HEK293 (cell line): ENCODE results near the gene AFF3.

ENCODE experiments used
- CTCF ChIA-PET: fragments of 350-600 bp; formaldehyde crosslinking; extraction: SDS; loops from one replicate; lab custom pipeline; 2021; ENCODE audit warnings: antibody characterized with exemption; lab: Yijun Ruan, JAX
- POLR2A ChIA-PET: fragments of 300-600 bp; formaldehyde crosslinking; extraction: SDS; loops from one replicate; lab custom pipeline; 2020; ENCODE audit warnings: antibody characterized with exemption, inconsistent platforms; lab: Yijun Ruan, JAX
- H3K27ac ChIP-seq: fragments of 200-500 bp; sonication (Bioruptor generic); 2 replicates; pipeline ENCODE4 v1.5.1; 2014; ENCODE audit warnings: low read depth, low read length, control low read depth, inconsistent platforms; ENCODE audit errors: extremely low read depth
- H3K36me3 ChIP-seq, 2 experiments: fragments of 200-500 bp in 1 of 2; sonication (Bioruptor generic) in 1 of 2; 1 replicate in 1 of 2; 2 replicates in 1 of 2; pipeline ENCODE4 v1.5.1; 2014 to 2017; ENCODE audit warnings: inconsistent platforms in 2 of 2, low read length in 2 of 2; ENCODE audit not compliant: control insufficient read depth in 2 of 2, insufficient read depth in 1 of 2
- H3K4me1 ChIP-seq: fragments of 200-500 bp; sonication (Bioruptor generic); 2 replicates; pipeline ENCODE4 v1.5.1; 2014; ENCODE audit warnings: mild to moderate bottlenecking, low read length, inconsistent platforms; ENCODE audit not compliant: control insufficient read depth, insufficient read depth
- H3K4me3 ChIP-seq: 2 replicates; pipeline ENCODE4 v1.5.1; 2011; ENCODE audit warnings: low read depth, mild to moderate bottlenecking, control low read depth, low read length, moderate library complexity
- H3K9me3 ChIP-seq: fragments of 200-500 bp; sonication (Bioruptor generic); 2 replicates; pipeline ENCODE4 v1.5.1; 2014; ENCODE audit warnings: low read depth, low read length, inconsistent platforms; ENCODE audit not compliant: control insufficient read depth, insufficient read depth
- GLI4 ChIP-seq: fragments of 450-650 bp; formaldehyde crosslinking; IDR thresholded peaks from 2 replicates; pipeline ENCODE4 v1.5.1; 2016; ENCODE audit warnings: missing biosample characterization, missing genetic modification characterization
- KLF7 ChIP-seq: fragments of 450-650 bp; formaldehyde crosslinking; IDR thresholded peaks from 2 replicates; pipeline ENCODE4 v1.5.1; 2016; ENCODE audit warnings: missing biosample characterization, missing genetic modification characterization, borderline replicate concordance
- MEIS1 ChIP-seq: sonication (generic); formaldehyde crosslinking; IDR thresholded peaks from 2 replicates; pipeline ENCODE4 v1.8.1; 2022; ENCODE audit warnings: missing genetic modification reagents, mild to moderate bottlenecking, borderline replicate concordance
- SP3 ChIP-seq: fragments of 450-650 bp; formaldehyde crosslinking; IDR thresholded peaks from 2 replicates; pipeline ENCODE4 v1.5.1; 2016; ENCODE audit warnings: missing biosample characterization, missing genetic modification characterization
- ZNF184 ChIP-seq: fragments of 450-650 bp; IDR thresholded peaks from 2 replicates; pipeline ENCODE4 v1.5.1; 2018; ENCODE audit warnings: missing biosample characterization, mild to moderate bottlenecking, missing genetic modification characterization
- ZNF19 ChIP-seq: fragments of 450-650 bp; formaldehyde crosslinking; IDR thresholded peaks from 2 replicates; pipeline ENCODE4; 2016; ENCODE audit warnings: missing biosample characterization, missing genetic modification characterization, low read depth
- ZNF23 ChIP-seq: fragments of 450-650 bp; formaldehyde crosslinking; IDR thresholded peaks from 2 replicates; pipeline ENCODE4 v1.5.1; 2016; ENCODE audit warnings: missing biosample characterization, missing genetic modification characterization, borderline replicate concordance
- ZNF311 ChIP-seq: fragments of 450-650 bp; formaldehyde crosslinking; IDR thresholded peaks from 2 replicates; pipeline ENCODE4 v1.5.1; 2017; ENCODE audit warnings: missing biosample characterization, missing genetic modification characterization, borderline replicate concordance
- ZNF514 ChIP-seq: fragments of 450-650 bp; formaldehyde crosslinking; IDR thresholded peaks from 2 replicates; pipeline ENCODE4 v1.5.1; 2016; ENCODE audit warnings: missing biosample characterization, missing genetic modification characterization
- ZNF548 ChIP-seq: fragments of 450-650 bp; formaldehyde crosslinking; IDR thresholded peaks from 2 replicates; pipeline ENCODE4 v1.5.1; 2016; ENCODE audit warnings: missing biosample characterization, missing genetic modification characterization
- ZNF555 ChIP-seq: fragments of 450-650 bp; formaldehyde crosslinking; conservative IDR thresholded peaks from 2 replicates; pipeline ENCODE4 v1.5.1; 2017; ENCODE audit warnings: missing biosample characterization, mild to moderate bottlenecking, missing genetic modification characterization, inconsistent platforms
- TF ChIP-seq, protein P1 (sequence below): fragments of 450-650 bp; formaldehyde crosslinking; IDR thresholded peaks from 2 replicates; pipeline ENCODE4 v1.5.1; 2016; ENCODE audit warnings: missing biosample characterization, missing genetic modification characterization, borderline replicate concordance
- TF ChIP-seq, protein P2 (sequence below): fragments of 450-650 bp; formaldehyde crosslinking; IDR thresholded peaks from 2 replicates; pipeline ENCODE4 v1.5.1; 2016; ENCODE audit warnings: missing biosample characterization, missing genetic modification characterization
- TF ChIP-seq, protein P3 (sequence below): fragments of 450-650 bp; formaldehyde crosslinking; IDR thresholded peaks from 2 replicates; pipeline ENCODE4 v1.5.1; 2016; ENCODE audit warnings: missing biosample characterization, missing genetic modification characterization
- TF ChIP-seq, protein P4 (sequence below): fragments of 450-650 bp; formaldehyde crosslinking; IDR thresholded peaks from 2 replicates; pipeline ENCODE4 v1.5.1; 2016; ENCODE audit warnings: missing biosample characterization, missing genetic modification characterization
- TF ChIP-seq, protein P5 (sequence below): fragments of 450-650 bp; formaldehyde crosslinking; IDR thresholded peaks from 2 replicates; pipeline ENCODE4 v1.5.1; 2016; ENCODE audit warnings: missing biosample characterization, missing genetic modification characterization

AFF3 gene

DNA sequence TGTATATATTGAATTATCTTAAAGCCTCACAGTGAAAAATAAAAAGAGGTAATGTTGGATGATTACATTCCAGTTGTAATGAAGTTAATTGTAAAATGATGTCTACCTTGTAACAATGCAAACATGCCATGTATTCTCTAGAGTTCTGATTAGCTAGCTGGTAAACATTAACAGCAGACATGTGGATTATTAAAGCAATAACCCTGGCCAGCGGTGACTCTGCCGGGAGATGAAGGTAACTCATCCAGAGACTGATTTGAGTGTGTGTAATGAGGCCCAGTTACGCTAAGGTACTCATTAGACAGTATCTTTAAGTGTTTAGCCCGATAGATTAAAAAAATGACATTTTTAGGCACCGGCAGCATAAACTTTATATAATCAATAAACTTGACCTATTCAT lies 573.0 kb downstream of the AFF3 start:
- CTCF ChIA-PET: no interaction called here
- H3K36me3 ChIP-seq: no peaks in the 10 kb centered on the region
- no peak overlapping the region for H3K4me3 ChIP-seq
- POLR2A ChIA-PET: no interaction called here
- H3K27ac ChIP-seq: no peak overlapping the region
- peaks cover 2% of the 10 kb centered on the region; the same call in 1 of the 2 replicates for H3K4me1 ChIP-seq
- no peaks in the 10 kb centered on the region for H3K9me3 ChIP-seq
- TF ChIP-seq, protein P1, sequence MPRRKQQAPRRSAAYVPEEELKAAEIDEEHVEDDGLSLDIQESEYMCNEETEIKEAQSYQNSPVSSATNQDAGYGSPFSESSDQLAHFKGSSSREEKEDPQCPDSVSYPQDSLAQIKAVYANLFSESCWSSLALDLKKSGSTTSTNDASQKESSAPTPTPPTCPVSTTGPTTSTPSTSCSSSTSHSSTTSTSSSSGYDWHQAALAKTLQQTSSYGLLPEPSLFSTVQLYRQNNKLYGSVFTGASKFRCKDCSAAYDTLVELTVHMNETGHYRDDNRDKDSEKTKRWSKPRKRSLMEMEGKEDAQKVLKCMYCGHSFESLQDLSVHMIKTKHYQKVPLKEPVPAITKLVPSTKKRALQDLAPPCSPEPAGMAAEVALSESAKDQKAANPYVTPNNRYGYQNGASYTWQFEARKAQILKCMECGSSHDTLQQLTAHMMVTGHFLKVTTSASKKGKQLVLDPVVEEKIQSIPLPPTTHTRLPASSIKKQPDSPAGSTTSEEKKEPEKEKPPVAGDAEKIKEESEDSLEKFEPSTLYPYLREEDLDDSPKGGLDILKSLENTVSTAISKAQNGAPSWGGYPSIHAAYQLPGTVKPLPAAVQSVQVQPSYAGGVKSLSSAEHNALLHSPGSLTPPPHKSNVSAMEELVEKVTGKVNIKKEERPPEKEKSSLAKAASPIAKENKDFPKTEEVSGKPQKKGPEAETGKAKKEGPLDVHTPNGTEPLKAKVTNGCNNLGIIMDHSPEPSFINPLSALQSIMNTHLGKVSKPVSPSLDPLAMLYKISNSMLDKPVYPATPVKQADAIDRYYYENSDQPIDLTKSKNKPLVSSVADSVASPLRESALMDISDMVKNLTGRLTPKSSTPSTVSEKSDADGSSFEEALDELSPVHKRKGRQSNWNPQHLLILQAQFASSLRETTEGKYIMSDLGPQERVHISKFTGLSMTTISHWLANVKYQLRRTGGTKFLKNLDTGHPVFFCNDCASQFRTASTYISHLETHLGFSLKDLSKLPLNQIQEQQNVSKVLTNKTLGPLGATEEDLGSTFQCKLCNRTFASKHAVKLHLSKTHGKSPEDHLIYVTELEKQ (tag by site-specific recombination): no peak
- TF ChIP-seq SP3 (tag by site-specific recombination) (no peak), MEIS1 (no peak), ZNF514 (tag by site-specific recombination) (no peak), GLI4 (tag by site-specific recombination) (no peak), ZNF548 (tag by site-specific recombination) (no peak), ZNF184 (tag by site-specific recombination) (no peak), ZNF555 (tag by site-specific recombination) (no peak), ZNF19 (tag by site-specific recombination) (no peak), ZNF23 (tag by site-specific recombination) (no peak), KLF7 (no peak), ZNF311 (no peak)
- TF ChIP-seq, protein P2, sequence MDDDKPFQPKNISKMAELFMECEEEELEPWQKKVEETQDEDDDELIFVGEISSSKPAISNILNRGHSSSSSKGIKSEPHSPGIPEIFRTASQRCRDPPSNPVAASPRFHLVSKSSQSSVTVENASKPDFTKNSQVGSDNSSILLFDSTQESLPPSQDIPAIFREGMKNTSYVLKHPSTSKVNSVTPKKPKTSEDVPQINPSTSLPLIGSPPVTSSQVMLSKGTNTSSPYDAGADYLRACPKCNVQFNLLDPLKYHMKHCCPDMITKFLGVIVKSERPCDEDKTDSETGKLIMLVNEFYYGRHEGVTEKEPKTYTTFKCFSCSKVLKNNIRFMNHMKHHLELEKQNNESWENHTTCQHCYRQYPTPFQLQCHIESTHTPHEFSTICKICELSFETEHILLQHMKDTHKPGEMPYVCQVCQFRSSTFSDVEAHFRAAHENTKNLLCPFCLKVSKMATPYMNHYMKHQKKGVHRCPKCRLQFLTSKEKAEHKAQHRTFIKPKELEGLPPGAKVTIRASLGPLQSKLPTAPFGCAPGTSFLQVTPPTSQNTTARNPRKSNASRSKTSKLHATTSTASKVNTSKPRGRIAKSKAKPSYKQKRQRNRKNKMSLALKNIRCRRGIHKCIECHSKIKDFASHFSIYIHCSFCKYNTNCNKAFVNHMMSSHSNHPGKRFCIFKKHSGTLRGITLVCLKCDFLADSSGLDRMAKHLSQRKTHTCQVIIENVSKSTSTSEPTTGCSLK: no peak
- TF ChIP-seq, protein P3, sequence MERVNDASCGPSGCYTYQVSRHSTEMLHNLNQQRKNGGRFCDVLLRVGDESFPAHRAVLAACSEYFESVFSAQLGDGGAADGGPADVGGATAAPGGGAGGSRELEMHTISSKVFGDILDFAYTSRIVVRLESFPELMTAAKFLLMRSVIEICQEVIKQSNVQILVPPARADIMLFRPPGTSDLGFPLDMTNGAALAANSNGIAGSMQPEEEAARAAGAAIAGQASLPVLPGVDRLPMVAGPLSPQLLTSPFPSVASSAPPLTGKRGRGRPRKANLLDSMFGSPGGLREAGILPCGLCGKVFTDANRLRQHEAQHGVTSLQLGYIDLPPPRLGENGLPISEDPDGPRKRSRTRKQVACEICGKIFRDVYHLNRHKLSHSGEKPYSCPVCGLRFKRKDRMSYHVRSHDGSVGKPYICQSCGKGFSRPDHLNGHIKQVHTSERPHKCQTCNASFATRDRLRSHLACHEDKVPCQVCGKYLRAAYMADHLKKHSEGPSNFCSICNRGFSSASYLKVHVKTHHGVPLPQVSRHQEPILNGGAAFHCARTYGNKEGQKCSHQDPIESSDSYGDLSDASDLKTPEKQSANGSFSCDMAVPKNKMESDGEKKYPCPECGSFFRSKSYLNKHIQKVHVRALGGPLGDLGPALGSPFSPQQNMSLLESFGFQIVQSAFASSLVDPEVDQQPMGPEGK (tag by site-specific recombination): no peak
- TF ChIP-seq, protein P4, sequence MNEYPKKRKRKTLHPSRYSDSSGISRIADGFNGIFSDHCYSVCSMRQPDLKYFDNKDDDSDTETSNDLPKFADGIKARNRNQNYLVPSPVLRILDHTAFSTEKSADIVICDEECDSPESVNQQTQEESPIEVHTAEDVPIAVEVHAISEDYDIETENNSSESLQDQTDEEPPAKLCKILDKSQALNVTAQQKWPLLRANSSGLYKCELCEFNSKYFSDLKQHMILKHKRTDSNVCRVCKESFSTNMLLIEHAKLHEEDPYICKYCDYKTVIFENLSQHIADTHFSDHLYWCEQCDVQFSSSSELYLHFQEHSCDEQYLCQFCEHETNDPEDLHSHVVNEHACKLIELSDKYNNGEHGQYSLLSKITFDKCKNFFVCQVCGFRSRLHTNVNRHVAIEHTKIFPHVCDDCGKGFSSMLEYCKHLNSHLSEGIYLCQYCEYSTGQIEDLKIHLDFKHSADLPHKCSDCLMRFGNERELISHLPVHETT (tag by site-specific recombination): no peak
- TF ChIP-seq, protein P5, sequence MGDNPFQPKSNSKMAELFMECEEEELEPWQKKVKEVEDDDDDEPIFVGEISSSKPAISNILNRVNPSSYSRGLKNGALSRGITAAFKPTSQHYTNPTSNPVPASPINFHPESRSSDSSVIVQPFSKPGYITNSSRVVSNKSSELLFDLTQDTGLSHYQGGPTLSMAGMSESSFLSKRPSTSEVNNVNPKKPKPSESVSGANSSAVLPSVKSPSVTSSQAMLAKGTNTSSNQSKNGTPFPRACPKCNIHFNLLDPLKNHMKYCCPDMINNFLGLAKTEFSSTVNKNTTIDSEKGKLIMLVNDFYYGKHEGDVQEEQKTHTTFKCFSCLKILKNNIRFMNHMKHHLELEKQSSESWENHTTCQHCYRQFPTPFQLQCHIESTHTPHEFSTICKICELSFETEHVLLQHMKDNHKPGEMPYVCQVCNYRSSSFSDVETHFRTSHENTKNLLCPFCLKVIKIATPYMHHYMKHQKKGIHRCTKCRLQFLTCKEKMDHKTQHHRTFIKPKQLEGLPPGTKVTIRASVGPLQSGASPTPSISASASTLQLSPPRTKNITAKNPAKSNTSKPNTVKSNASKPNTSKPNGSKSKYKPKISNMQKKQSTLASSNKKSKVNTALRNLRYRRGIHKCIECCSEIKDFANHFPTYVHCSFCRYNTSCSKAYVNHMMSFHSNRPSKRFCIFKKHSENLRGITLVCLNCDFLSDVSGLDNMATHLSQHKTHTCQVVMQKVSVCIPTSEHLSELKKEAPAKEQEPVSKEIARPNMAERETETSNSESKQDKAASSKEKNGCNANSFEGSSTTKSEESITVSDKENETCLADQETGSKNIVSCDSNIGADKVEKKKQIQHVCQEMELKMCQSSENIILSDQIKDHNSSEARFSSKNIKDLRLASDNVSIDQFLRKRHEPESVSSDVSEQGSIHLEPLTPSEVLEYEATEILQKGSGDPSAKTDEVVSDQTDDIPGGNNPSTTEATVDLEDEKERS: no peak
